IgD-negative memory B cell (primary cell): ENCODE data around the gene UPK2. TPM values are rescaled to one million over a fixed set of nuclear protein-coding genes. Genes with fewer than 3 reads are reported as not detected.

Experiments
- H3K27ac Mint-ChIP-seq, 3 donors: one replicate each; pipeline ENCODE4 v1.8.0; 2020 to 2022; ENCODE audit warnings: mild to moderate bottlenecking in 3 of 3, mixed read lengths in 3 of 3, moderate library complexity in 1 of 3
- H3K27me3 Mint-ChIP-seq: one replicate; pipeline ENCODE4 v1.8.0; 2021; ENCODE audit warnings: mixed read lengths
- H3K36me3 Mint-ChIP-seq: one replicate; pipeline ENCODE4 v1.8.0; 2020; ENCODE audit warnings: mild to moderate bottlenecking, mixed read lengths
- H3K4me1 Mint-ChIP-seq, 3 donors: one replicate each; pipeline ENCODE4 v1.8.0; 2020 to 2022; ENCODE audit warnings: mixed read lengths in 3 of 3, mild to moderate bottlenecking in 1 of 3
- H3K4me3 Mint-ChIP-seq, 4 donors: one replicate each; pipeline ENCODE4 v1.8.0; 2020 to 2022; ENCODE audit warnings: mild to moderate bottlenecking in 4 of 4, mixed read lengths in 4 of 4, moderate library complexity in 3 of 4
- H3K9me3 Mint-ChIP-seq, 3 donors: one replicate each; pipeline ENCODE4 v1.8.0; 2020 to 2021; ENCODE audit warnings: mixed read lengths in 3 of 3, mild to moderate bottlenecking in 1 of 3
- polyA plus RNA-seq: library from polyadenylated mRNA; unstranded; fragments of 300-500 nt; fragmentation: Illumina TruSeq; gene quantifications from one replicate; pipeline ENCODE4 v1.2.3, GENCODE V29; 2021

UPK2 gene
- polyA plus RNA-seq, 1 donor from 2014 or later: not detected

- Mint-ChIP-seq H3K27ac (peak overlapping the region; percentile 92 to 100 (median 95)), H3K4me1 (peaks cover 39 to 53% (median 51%) of the 10 kb centered on the region in 3 donors), H3K4me3 (peak overlapping the region; percentile 87 to 99 (median 89)), H3K36me3 (no peaks in the 10 kb centered on the region), H3K27me3 (peaks cover 3% of the 10 kb centered on the region), H3K9me3 (peaks cover 0 to 2% (median 0%) of the 10 kb centered on the region in 3 donors)
Observed at GRCh38 chr11:118923721-118924587, 32.1 kb upstream of the UPK2 start.

GRCh38 chr11:118924591-118925585, 31.2 kb upstream of the UPK2 start:
- Mint-ChIP-seq H3K27me3 (peaks cover 3% of the 10 kb centered on the region), H3K4me1 (peaks cover 32 to 47% (median 46%) of the 10 kb centered on the region in 3 donors), H3K36me3 (no peaks in the 10 kb centered on the region)

GRCh38 chr11:118927554-118928100, 28.5 kb upstream of the UPK2 start:
- peak overlapping the region; percentile 87 to 99 (median 96) for H3K4me3 Mint-ChIP-seq
- peak overlapping the region; percentile 98 to 100 (median 100) for H3K27ac Mint-ChIP-seq
- peaks cover 0 to 2% (median 0%) of the 10 kb centered on the region in 3 donors for H3K9me3 Mint-ChIP-seq
- H3K27me3 Mint-ChIP-seq: peaks cover 3% of the 10 kb centered on the region
- H3K36me3 Mint-ChIP-seq: no peaks in the 10 kb centered on the region
- H3K4me1 Mint-ChIP-seq: peaks cover 23 to 43% (median 41%) of the 10 kb centered on the region in 3 donors

More at GRCh38 chr11:118924591-118925585, 31.2 kb upstream of the UPK2 start:
- Mint-ChIP-seq H3K4me3 (peak overlapping the region; percentile 87 to 99 (median 89)), H3K27ac (peak overlapping the region; percentile 92 to 100 (median 95)), H3K9me3 (peaks cover 0 to 2% (median 0%) of the 10 kb centered on the region in 3 donors)

GRCh38 chr11:118928101-118928869, 27.8 kb upstream of the UPK2 start:
- H3K9me3 Mint-ChIP-seq: peaks cover 0 to 2% (median 0%) of the 10 kb centered on the region in 3 donors
- H3K27ac Mint-ChIP-seq: peak overlapping the region; percentile 98 to 100 (median 100)
- H3K4me1 Mint-ChIP-seq: peaks cover 23 to 43% (median 37%) of the 10 kb centered on the region in 3 donors
- peaks cover 3% of the 10 kb centered on the region for H3K27me3 Mint-ChIP-seq
- H3K4me3 Mint-ChIP-seq: peak overlapping the region; percentile 87 to 99 (median 96)
- peaks cover 4% of the 10 kb centered on the region for H3K36me3 Mint-ChIP-seq

- peaks cover 4% of the 10 kb centered on the region for H3K36me3 Mint-ChIP-seq
- peaks cover 19 to 37% (median 34%) of the 10 kb centered on the region in 3 donors for H3K4me1 Mint-ChIP-seq
- H3K4me3 Mint-ChIP-seq: peak overlapping the region; percentile 93 to 99 (median 96)
- peaks cover 0 to 2% (median 0%) of the 10 kb centered on the region in 3 donors for H3K9me3 Mint-ChIP-seq
- peaks cover 3% of the 10 kb centered on the region for H3K27me3 Mint-ChIP-seq
- peak overlapping the region; percentile 98 to 100 (median 100) for H3K27ac Mint-ChIP-seq
Observed at GRCh38 chr11:118928870-118929500, 27.1 kb upstream of the UPK2 start.

GRCh38 chr11:118929501-118930093, 26.5 kb upstream of the UPK2 start:
- Mint-ChIP-seq H3K27ac (peak overlapping the region; percentile 96 to 100 (median 98)), H3K36me3 (peaks cover 4% of the 10 kb centered on the region), H3K4me1 (peaks cover 14 to 33% (median 27%) of the 10 kb centered on the region in 3 donors), H3K4me3 (peak overlapping the region; percentile 93 to 99 (median 96)), H3K9me3 (peaks cover 0 to 2% (median 0%) of the 10 kb centered on the region in 3 donors), H3K27me3 (peaks cover 3% of the 10 kb centered on the region)

GRCh38 chr11:118930094-118930712, 25.9 kb upstream of the UPK2 start:
- Mint-ChIP-seq H3K9me3 (peaks cover 0 to 2% (median 0%) of the 10 kb centered on the region in 3 donors), H3K27ac (peak overlapping the region; percentile 96 to 100 (median 98)), H3K36me3 (peaks cover 4% of the 10 kb centered on the region), H3K4me1 (peaks cover 17 to 35% (median 27%) of the 10 kb centered on the region in 3 donors), H3K27me3 (peaks cover 3% of the 10 kb centered on the region), H3K4me3 (peak overlapping the region; percentile 93 to 99 (median 96))

- no peaks in the 10 kb centered on the region for H3K9me3 Mint-ChIP-seq
- peak overlapping the region in 2 of 4 donors; percentile 72 to 94 for H3K4me3 Mint-ChIP-seq
- H3K27me3 Mint-ChIP-seq: peaks cover 3% of the 10 kb centered on the region
- peak overlapping the region; percentile 76 to 98 (median 96) for H3K27ac Mint-ChIP-seq
- peaks cover 4% of the 10 kb centered on the region for H3K36me3 Mint-ChIP-seq
- H3K4me1 Mint-ChIP-seq: peaks cover 14 to 36% (median 29%) of the 10 kb centered on the region in 3 donors
Observed at GRCh38 chr11:118931571-118931970, 24.5 kb upstream of the UPK2 start.

- H3K9me3 Mint-ChIP-seq: no peaks in the 10 kb centered on the region
- peaks cover 6% of the 10 kb centered on the region for H3K36me3 Mint-ChIP-seq
- H3K4me3 Mint-ChIP-seq: peak overlapping the region in 1 of 4 donors; percentile 59
- peaks cover 3% of the 10 kb centered on the region for H3K27me3 Mint-ChIP-seq
- H3K27ac Mint-ChIP-seq: peak overlapping the region; percentile 1 to 69 (median 40)
- peaks cover 17 to 23% (median 18%) of the 10 kb centered on the region in 3 donors for H3K4me1 Mint-ChIP-seq
Observed at GRCh38 chr11:118933486-118933885, 22.6 kb upstream of the UPK2 start.

GRCh38 chr11:118935376-118935775, 20.7 kb upstream of the UPK2 start:
- peaks cover 6% of the 10 kb centered on the region for H3K36me3 Mint-ChIP-seq
- H3K9me3 Mint-ChIP-seq: no peaks in the 10 kb centered on the region
- H3K4me3 Mint-ChIP-seq: peak overlapping the region in 3 of 4 donors; percentile 3 to 78 (median 56)
- peaks cover 15 to 27% (median 15%) of the 10 kb centered on the region in 3 donors for H3K4me1 Mint-ChIP-seq
- peaks cover 7% of the 10 kb centered on the region for H3K27me3 Mint-ChIP-seq
- peak overlapping the region; percentile 69 to 93 (median 71) for H3K27ac Mint-ChIP-seq

- Mint-ChIP-seq H3K4me1 (peaks cover 8 to 16% (median 13%) of the 10 kb centered on the region in 3 donors), H3K36me3 (peaks cover 2% of the 10 kb centered on the region), H3K27ac (peak overlapping the region in 1 of 3 donors; percentile 39), H3K27me3 (peaks cover 9% of the 10 kb centered on the region), H3K9me3 (no peaks in the 10 kb centered on the region), H3K4me3 (no peak overlapping the region)
Observed at GRCh38 chr11:118938491-118939403, 17.4 kb upstream of the UPK2 start.
